ENCODE results near the gene SPAG4.

The SPAG4 gene

GRCh38 chr20:35663516-35664465, 48.2 kb downstream of the SPAG4 start:
- Histone ChIP-seq H3K9ac (ENCODE audit: low read depth, low read length, poor library complexity, severe bottlenecking) (peak overlapping the region; percentile 98), H3K9me2 (replicated peaks; ENCODE audit: low read depth, low read length) (no peaks in the 10 kb centered on the region), H3K9me3 (ENCODE audit: insufficient read depth, low read depth, low read length) (no peaks in the 10 kb centered on the region), H2AFZ (ENCODE audit: low read length) (peak overlapping the region; percentile 49), H4K20me1 (ENCODE audit: insufficient read depth, low read length, poor library complexity, severe bottlenecking) (peaks cover 57% of the 10 kb centered on the region), H3K4me3 (ENCODE audit: low read length, poor library complexity, severe bottlenecking) (peak overlapping the region; percentile 98), H3K4me1 (ENCODE audit: insufficient read depth, low read length, poor library complexity, severe bottlenecking) (peaks cover 40% of the 10 kb centered on the region), H3K4me2 (ENCODE audit: low read depth, low read length, poor library complexity, severe bottlenecking) (peak overlapping the region; percentile 98), H3K27me3 (ENCODE audit: insufficient read depth, low read length, poor library complexity, severe bottlenecking) (no peaks in the 10 kb centered on the region), H3F3A (ENCODE audit: low read depth) (no peaks in the 10 kb centered on the region), H3K36me3 (ENCODE audit: insufficient read depth, low read length) (no peaks in the 10 kb centered on the region; the same call in 1 of the 2 replicates), H3K79me2 (ENCODE audit: insufficient read depth, low read length) (peaks cover 61% of the 10 kb centered on the region)
- no peak for TF ChIP-seq CTCF (conservative IDR thresholded peaks at IDR 0.05; ENCODE audit: low read length)
- no peak for TF ChIP-seq EZH2phosphoT487 (IDR thresholded peaks at IDR 0.05; ENCODE audit: borderline replicate concordance)

GRCh38 chr20:35664466-35665206, 49.0 kb downstream of the SPAG4 start, which contains the start of the genes CPNE1 and RBM12:
TSS of gene CPNE1 (minus strand) at chr20:35664900. CDS start at chr20:35632923, 31,977 bp downstream.
TSS of gene RBM12 (minus strand) at chr20:35664900. CDS start at chr20:35655322, 9,578 bp downstream.
- Histone ChIP-seq H3K9me3 (ENCODE audit: insufficient read depth, low read depth, low read length) (no peaks in the 10 kb centered on the region), H3K79me2 (ENCODE audit: insufficient read depth, low read length) (peaks cover 52% of the 10 kb centered on the region), H3F3A (ENCODE audit: low read depth) (no peaks in the 10 kb centered on the region), H3K27me3 (ENCODE audit: insufficient read depth, low read length, poor library complexity, severe bottlenecking) (no peaks in the 10 kb centered on the region), H2AFZ (ENCODE audit: low read length) (peak within 1 kb of the TSS; percentile 98), H3K4me1 (ENCODE audit: insufficient read depth, low read length, poor library complexity, severe bottlenecking) (peaks cover 35% of the 10 kb centered on the region), H3K9me2 (replicated peaks; ENCODE audit: low read depth, low read length) (no peaks in the 10 kb centered on the region), H3K36me3 (ENCODE audit: insufficient read depth, low read length) (no peaks in the 10 kb centered on the region; the same call in 1 of the 2 replicates), H4K20me1 (ENCODE audit: insufficient read depth, low read length, poor library complexity, severe bottlenecking) (peaks cover 48% of the 10 kb centered on the region), H3K4me2 (ENCODE audit: low read depth, low read length, poor library complexity, severe bottlenecking) (peak within 1 kb of the TSS; percentile 98), H3K9ac (ENCODE audit: low read depth, low read length, poor library complexity, severe bottlenecking) (peak within 1 kb of the TSS; percentile 98), H3K4me3 (ENCODE audit: low read length, poor library complexity, severe bottlenecking) (peak within 1 kb of the TSS; percentile 98)
- TF ChIP-seq EZH2phosphoT487 (IDR thresholded peaks at IDR 0.05; ENCODE audit: borderline replicate concordance) (no peak), CTCF (conservative IDR thresholded peaks at IDR 0.05; ENCODE audit: low read length) (no peak)

DNA sequence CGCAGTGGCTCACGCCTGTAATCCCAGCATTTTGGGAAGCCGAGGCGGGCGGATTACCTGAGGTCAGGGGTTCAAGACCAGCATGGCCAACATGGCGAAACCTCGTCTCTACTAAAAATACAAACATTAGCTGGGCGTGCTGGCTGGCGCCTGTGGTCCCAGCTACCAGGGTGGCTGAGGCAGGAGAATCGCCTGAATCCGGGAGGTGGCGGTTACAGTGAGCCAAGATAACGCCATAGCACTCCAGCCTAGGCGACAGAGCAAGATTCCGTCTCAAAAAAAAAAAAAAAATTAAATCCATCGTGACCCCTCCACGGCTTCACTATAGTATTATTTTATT, 50.3 kb downstream of the SPAG4 start:
- Histone ChIP-seq H4K20me1 (ENCODE audit: insufficient read depth, low read length, poor library complexity, severe bottlenecking) (peaks cover 36% of the 10 kb centered on the region), H3K9ac (ENCODE audit: low read depth, low read length, poor library complexity, severe bottlenecking) (no peak overlapping the region), H3F3A (ENCODE audit: low read depth) (no peaks in the 10 kb centered on the region), H2AFZ (ENCODE audit: low read length) (no peak overlapping the region), H3K4me3 (ENCODE audit: low read length, poor library complexity, severe bottlenecking) (no peak overlapping the region), H3K36me3 (ENCODE audit: insufficient read depth, low read length) (no peaks in the 10 kb centered on the region; the same call in 1 of the 2 replicates), H3K9me2 (replicated peaks; ENCODE audit: low read depth, low read length) (no peaks in the 10 kb centered on the region), H3K27me3 (ENCODE audit: insufficient read depth, low read length, poor library complexity, severe bottlenecking) (no peaks in the 10 kb centered on the region), H3K9me3 (ENCODE audit: insufficient read depth, low read depth, low read length) (no peaks in the 10 kb centered on the region), H3K79me2 (ENCODE audit: insufficient read depth, low read length) (peaks cover 40% of the 10 kb centered on the region), H3K4me2 (ENCODE audit: low read depth, low read length, poor library complexity, severe bottlenecking) (no peak overlapping the region), H3K4me1 (ENCODE audit: insufficient read depth, low read length, poor library complexity, severe bottlenecking) (peaks cover 25% of the 10 kb centered on the region)
- TF ChIP-seq EZH2phosphoT487 (IDR thresholded peaks at IDR 0.05; ENCODE audit: borderline replicate concordance) (no peak), CTCF (conservative IDR thresholded peaks at IDR 0.05; ENCODE audit: low read length) (no peak)
